Right lobe of liver (tissue), 4 donors: Measurements from ENCODE around the gene MFSD11.

Experiments
- CTCF ChIP-seq, 4 donors: fragments of 200-600 bp in 3 of 4; fragments of 450-650 bp in 1 of 4; IDR thresholded peaks; one replicate each; pipeline versions ENCODE4 v1.5.1 to v1.8.0; 2016 to 2022; ENCODE audit warnings: antibody characterized with exemption in 4 of 4, mild to moderate bottlenecking in 2 of 4
- POLR2A ChIP-seq: fragments of 450-650 bp; IDR thresholded peaks from one replicate; pipeline ENCODE4 v1.6.1; 2017; ENCODE audit warnings: antibody characterized with exemption, mild to moderate bottlenecking
- donor health status: DM: no; HTN: no; CAD: no.
- donor health status: DM: no; HTN: no; CAD: no.
- donor health status: DM: no; HTN: yes; CAD: no.

GRCh38 chr17:76826330-76827068 lies 88.6 kb downstream of the MFSD11 start:
- TF ChIP-seq CTCF (IDR thresholded peaks at IDR 0.05) (no peak), POLR2A (no peak)
